Tibial nerve (tissue), 4 donors: ENCODE results near the gene FAM222B. TPM values are rescaled to one million over a fixed set of nuclear protein-coding genes. Genes with fewer than 3 reads are reported as not detected.

Source experiments
- DNase-seq, 2 donors: peaks; one replicate each; pipeline ENCODE4 v3.0.0-alpha.2; 2019; ENCODE audit warnings: low spot score in 2 of 2
- H3K27ac ChIP-seq, 4 donors: fragments of 200-600 bp; sonication (generic) in 3 of 4; one replicate each; pipeline ENCODE4 v1.5.1; 2017 to 2019; ENCODE audit warnings: mild to moderate bottlenecking in 1 of 4
- H3K27me3 ChIP-seq, 2 donors: fragments of 200-600 bp; sonication (generic) in 1 of 2; one replicate each; pipeline versions ENCODE4 v1.5.1 to v1.6.0; 2017 to 2019
- H3K36me3 ChIP-seq, 3 donors: fragments of 200-600 bp; sonication (generic); one replicate each; pipeline ENCODE4 v1.5.1; 2018 to 2019
- H3K4me1 ChIP-seq, 4 donors: fragments of 200-600 bp; sonication (generic) in 3 of 4; one replicate each; pipeline ENCODE4 v1.5.1; 2017 to 2019
- H3K4me3 ChIP-seq, 4 donors: fragments of 200-600 bp; sonication (generic) in 3 of 4; one replicate each; pipeline ENCODE4 v1.5.1; 2017 to 2019; ENCODE audit warnings: mild to moderate bottlenecking in 1 of 4, moderate library complexity in 1 of 4
- H3K9me3 ChIP-seq, 4 donors: fragments of 200-600 bp; sonication (generic) in 3 of 4; one replicate each; pipeline ENCODE4 v1.5.1; 2017 to 2019
- EP300 ChIP-seq, 2 donors: sonication (generic); formaldehyde crosslinking; IDR thresholded peaks; one replicate each; pipeline ENCODE4 v1.6.1; 2017; ENCODE audit warnings: antibody characterized with exemption in 2 of 2, mild to moderate bottlenecking in 1 of 2
- POLR2A ChIP-seq, 2 donors: fragments of 450-650 bp; IDR thresholded peaks; one replicate each; pipeline ENCODE4 v1.6.1; 2017; ENCODE audit warnings: antibody characterized with exemption in 2 of 2, mild to moderate bottlenecking in 2 of 2, moderate library complexity in 2 of 2
- WGBS, 2 donors: methylation state at CpG; one replicate each; pipeline ENCODE4 v1.1.5; 2018; 5-methylcytosine and 5-hydroxymethylcytosine counted together
- total RNA-seq, 4 donors: library from RNA; depleted of rRNA; stranded (reverse); fragments of >200 nt; gene quantifications; one replicate each; pipeline ENCODE4 v1.1.0, GENCODE V29; 2016
- TF ChIP-seq, protein P1 (sequence below), 5 experiments: fragments of 200-600 bp in 3 of 5; fragments of 450-650 bp in 2 of 5; sonication (generic) in 3 of 5; IDR thresholded peaks; one replicate each; pipeline ENCODE4 v1.5.1; 2016 to 2019; ENCODE audit warnings: antibody characterized with exemption in 5 of 5, mild to moderate bottlenecking in 3 of 5, moderate library complexity in 2 of 5

FAM222B gene
- total RNA-seq, 4 donors from 2014 or later: 6.1 to 17.1 (median 11.4) TPM

GRCh38 chr17:28861393-28862203 is 19.0 kb upstream of the FAM222B start:
- Histone ChIP-seq H3K9me3 (no peaks in the 10 kb centered on the region), H3K27me3 (no peaks in the 10 kb centered on the region), H3K4me1 (no peaks in the 10 kb centered on the region), H3K4me3 (no peak overlapping the region), H3K36me3 (peaks cover 0 to 54% (median 10%) of the 10 kb centered on the region in 3 donors), H3K27ac (no peak overlapping the region)
- 60 to 66% methylated on average over 8 of the region's 8 CpGs for WGBS, 2 donors
- TF ChIP-seq POLR2A (IDR thresholded peaks at IDR 0.05) (no peak), EP300 (IDR thresholded peaks at IDR 0.05) (no peak)
- TF ChIP-seq, protein P1, sequence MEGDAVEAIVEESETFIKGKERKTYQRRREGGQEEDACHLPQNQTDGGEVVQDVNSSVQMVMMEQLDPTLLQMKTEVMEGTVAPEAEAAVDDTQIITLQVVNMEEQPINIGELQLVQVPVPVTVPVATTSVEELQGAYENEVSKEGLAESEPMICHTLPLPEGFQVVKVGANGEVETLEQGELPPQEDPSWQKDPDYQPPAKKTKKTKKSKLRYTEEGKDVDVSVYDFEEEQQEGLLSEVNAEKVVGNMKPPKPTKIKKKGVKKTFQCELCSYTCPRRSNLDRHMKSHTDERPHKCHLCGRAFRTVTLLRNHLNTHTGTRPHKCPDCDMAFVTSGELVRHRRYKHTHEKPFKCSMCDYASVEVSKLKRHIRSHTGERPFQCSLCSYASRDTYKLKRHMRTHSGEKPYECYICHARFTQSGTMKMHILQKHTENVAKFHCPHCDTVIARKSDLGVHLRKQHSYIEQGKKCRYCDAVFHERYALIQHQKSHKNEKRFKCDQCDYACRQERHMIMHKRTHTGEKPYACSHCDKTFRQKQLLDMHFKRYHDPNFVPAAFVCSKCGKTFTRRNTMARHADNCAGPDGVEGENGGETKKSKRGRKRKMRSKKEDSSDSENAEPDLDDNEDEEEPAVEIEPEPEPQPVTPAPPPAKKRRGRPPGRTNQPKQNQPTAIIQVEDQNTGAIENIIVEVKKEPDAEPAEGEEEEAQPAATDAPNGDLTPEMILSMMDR (IDR thresholded peaks at IDR 0.05): no peak
- DNase-seq: no peak

DNA sequence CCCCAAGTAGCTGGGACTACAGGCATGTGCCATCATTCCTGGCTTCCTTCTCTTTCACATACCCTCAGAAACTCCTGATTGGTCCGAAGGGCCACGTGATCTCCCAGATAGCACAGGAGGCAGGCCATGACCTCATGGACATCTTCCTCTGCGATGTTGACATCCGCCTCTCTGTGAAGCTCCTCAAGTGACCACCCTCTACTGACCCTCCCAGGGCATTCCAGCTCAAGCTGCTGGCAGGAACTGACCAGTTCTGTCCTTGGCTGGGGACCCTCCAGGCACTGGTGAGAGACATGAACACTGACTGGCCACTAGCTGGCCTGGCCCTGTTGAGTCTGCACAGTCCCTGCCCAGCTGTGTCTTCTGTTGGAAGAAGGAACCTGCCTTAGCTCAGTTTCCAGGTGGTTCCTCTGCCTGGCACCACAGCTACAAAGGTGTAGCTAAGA is 17.8 kb upstream of the FAM222B start:
- Histone ChIP-seq H3K36me3 (peaks cover 0 to 60% (median 10%) of the 10 kb centered on the region in 3 donors), H3K4me1 (peaks cover 0 to 8% (median 4%) of the 10 kb centered on the region in 4 donors), H3K27me3 (no peaks in the 10 kb centered on the region), H3K27ac (no peak overlapping the region), H3K4me3 (no peak overlapping the region), H3K9me3 (no peaks in the 10 kb centered on the region)
- 91 to 93% methylated on average over 4 of the region's 4 CpGs for WGBS, 2 donors
- TF ChIP-seq EP300 (IDR thresholded peaks at IDR 0.05) (no peak), POLR2A (IDR thresholded peaks at IDR 0.05) (no peak)
- TF ChIP-seq, protein P1 (IDR thresholded peaks at IDR 0.05): no peak
- no peak for DNase-seq

DNA sequence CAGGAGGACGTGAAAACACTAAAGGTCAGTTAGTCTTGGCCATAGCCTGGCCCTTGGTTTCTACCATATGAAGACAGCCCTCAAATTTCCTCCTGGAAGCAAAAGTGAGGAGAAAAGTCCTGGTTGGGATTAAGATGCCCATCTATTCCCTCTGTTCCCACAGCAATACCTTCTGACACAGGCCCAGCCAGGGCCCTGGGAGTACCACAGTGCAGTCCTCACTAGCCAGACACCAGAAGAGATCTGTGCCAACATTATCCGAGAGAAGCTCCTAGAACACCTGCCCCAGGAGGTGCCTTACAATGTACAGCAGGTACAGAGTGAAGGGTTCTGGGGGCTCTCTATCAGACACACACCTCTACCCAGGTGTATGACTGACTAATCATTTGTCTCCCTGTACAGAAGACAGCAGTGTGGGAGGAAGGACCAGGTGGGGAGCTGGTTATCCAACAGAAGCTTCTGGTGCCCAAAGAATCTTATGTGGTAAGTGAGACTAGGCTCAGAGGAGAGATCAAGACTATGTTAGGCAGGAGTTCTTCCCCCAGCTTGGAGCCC is 16.3 kb upstream of the FAM222B start:
- no peak for TF ChIP-seq EP300 (IDR thresholded peaks at IDR 0.05)
- TF ChIP-seq, protein P1 (IDR thresholded peaks at IDR 0.05): no peak
- no peak for TF ChIP-seq POLR2A (IDR thresholded peaks at IDR 0.05)
- Histone ChIP-seq H3K9me3 (no peaks in the 10 kb centered on the region), H3K4me3 (no peak overlapping the region), H3K27ac (no peak overlapping the region), H3K4me1 (peaks cover 0 to 17% (median 8%) of the 10 kb centered on the region in 4 donors), H3K27me3 (no peaks in the 10 kb centered on the region), H3K36me3 (peaks cover 0 to 60% (median 10%) of the 10 kb centered on the region in 3 donors)
- no peak for DNase-seq
- WGBS, 2 donors: 54 to 86% methylated on average over 2 of the region's 2 CpGs

DNA sequence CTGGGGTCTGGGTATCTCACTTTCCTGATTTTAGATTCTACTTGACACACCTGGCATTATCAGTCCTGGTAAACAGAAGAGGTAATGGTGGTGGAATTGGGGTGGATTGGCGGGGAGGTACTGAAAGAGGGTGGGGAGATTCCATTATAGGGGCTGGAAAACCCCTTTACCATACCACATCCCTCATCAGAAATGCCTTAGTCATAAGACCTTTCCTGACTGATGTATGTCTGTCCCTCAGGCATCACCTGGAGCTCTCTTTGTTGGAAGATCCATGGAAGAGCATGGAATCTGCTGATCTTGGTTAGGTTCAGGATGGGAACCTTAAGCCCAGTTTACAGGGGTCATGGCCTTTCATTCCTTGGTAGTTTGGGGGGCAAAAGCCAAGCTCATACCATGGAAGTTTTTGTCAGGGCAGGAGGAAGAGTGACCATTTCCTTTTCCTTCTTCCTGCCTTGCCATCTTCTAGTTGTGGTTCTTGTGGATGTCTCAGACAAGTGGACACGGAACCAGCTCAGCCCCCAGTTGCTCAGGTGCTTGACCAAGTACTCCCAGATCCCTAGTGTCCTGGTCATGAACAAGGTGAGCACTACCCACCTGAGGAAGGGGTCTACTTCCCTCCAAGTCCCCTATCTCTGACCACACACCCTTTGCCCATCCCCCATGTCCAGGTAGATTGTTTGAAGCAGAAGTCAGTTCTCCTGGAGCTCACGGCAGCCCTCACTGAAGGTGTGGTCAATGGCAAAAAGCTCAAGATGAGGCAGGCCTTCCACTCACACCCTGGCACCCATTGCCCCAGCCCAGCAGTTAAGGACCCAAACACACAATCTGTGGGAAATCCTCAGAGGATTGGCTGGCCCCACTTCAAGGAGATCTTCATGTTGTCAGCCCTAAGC is 15.6 kb upstream of the FAM222B start:
- peaks cover 0 to 60% (median 10%) of the 10 kb centered on the region in 3 donors for H3K36me3 ChIP-seq
- H3K4me3 ChIP-seq: no peak overlapping the region
- no peaks in the 10 kb centered on the region for H3K9me3 ChIP-seq
- no peak overlapping the region for H3K27ac ChIP-seq
- H3K27me3 ChIP-seq: no peaks in the 10 kb centered on the region
- TF ChIP-seq EP300 (IDR thresholded peaks at IDR 0.05) (no peak), POLR2A (IDR thresholded peaks at IDR 0.05) (no peak)
- TF ChIP-seq, protein P1 (IDR thresholded peaks at IDR 0.05): no peak
- DNase-seq: no peak
- 89 to 90% methylated on average over 3 of the region's 3 CpGs for WGBS, 2 donors
- peaks cover 0 to 17% (median 8%) of the 10 kb centered on the region in 4 donors for H3K4me1 ChIP-seq
